Adrenal gland (tissue), 5 donors: ENCODE measurements around the gene MAP7.

Source experiments
- POLR2A ChIP-seq, 2 donors: fragments of 450-650 bp; IDR thresholded peaks; one replicate each; pipeline ENCODE4 v1.6.1; 2017; ENCODE audit warnings: antibody characterized with exemption in 2 of 2, mild to moderate bottlenecking in 2 of 2, moderate library complexity in 1 of 2
- TF ChIP-seq, protein P1 (sequence below), 6 experiments: fragments of 450-650 bp in 4 of 6; fragments of 200-600 bp in 2 of 6; sonication (generic) in 1 of 6; IDR thresholded peaks; 1 replicate in 5 of 6; 2 replicates in 1 of 6; pipeline versions ENCODE4 v1.5.1 to v1.8.0; 2016 to 2021; ENCODE audit warnings: antibody characterized with exemption in 6 of 6, mild to moderate bottlenecking in 2 of 6, moderate library complexity in 1 of 6
- donor health status: DM: no; HTN: no; CAD: no.

DNA sequence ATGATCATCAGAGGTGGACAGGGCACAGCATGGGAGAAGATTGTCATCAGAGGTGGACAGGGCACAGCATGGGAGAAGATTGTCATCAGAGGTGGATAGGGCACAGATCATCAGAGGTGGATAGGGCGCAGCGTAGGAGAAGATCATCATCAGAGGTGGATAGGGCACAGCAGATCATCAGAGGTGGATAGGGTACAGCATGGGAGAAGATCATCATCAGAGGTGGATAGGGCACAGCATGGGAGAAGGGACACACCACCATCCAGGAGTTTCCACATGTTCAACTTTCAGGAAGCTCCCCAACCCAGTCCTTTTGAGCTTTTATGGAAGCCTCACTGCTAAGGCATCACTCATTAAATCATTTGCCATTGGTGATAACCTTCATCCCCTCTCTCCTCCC lies 104.1 kb downstream of the MAP7 start:
- TF ChIP-seq, protein P1, sequence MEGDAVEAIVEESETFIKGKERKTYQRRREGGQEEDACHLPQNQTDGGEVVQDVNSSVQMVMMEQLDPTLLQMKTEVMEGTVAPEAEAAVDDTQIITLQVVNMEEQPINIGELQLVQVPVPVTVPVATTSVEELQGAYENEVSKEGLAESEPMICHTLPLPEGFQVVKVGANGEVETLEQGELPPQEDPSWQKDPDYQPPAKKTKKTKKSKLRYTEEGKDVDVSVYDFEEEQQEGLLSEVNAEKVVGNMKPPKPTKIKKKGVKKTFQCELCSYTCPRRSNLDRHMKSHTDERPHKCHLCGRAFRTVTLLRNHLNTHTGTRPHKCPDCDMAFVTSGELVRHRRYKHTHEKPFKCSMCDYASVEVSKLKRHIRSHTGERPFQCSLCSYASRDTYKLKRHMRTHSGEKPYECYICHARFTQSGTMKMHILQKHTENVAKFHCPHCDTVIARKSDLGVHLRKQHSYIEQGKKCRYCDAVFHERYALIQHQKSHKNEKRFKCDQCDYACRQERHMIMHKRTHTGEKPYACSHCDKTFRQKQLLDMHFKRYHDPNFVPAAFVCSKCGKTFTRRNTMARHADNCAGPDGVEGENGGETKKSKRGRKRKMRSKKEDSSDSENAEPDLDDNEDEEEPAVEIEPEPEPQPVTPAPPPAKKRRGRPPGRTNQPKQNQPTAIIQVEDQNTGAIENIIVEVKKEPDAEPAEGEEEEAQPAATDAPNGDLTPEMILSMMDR (IDR thresholded peaks at IDR 0.05): no peak
- TF ChIP-seq POLR2A (IDR thresholded peaks at IDR 0.05): no peak
